ENCODE results near the gene MOV10.

DNA sequence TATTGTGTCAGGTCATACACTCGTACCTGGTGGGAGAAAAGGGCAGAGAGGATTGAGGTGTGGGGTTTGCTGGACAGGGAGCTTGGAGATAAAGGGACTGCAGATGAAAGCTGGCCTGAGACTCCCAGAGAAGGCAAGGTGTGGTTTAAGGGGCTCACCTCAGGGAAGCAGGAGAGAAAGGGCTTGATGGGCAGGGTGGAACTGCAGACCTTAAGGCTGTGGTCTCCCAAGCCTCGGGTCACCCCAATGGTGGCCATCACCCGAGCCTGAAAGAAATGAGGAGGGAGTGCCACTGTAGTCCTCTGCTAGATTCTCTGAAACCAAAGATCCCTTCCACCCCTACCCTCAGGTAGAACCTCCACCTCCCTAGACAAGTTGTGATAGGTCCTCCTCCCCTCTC is 36.1 kb downstream of the MOV10 start:
- TF ChIP-seq, protein P1, sequence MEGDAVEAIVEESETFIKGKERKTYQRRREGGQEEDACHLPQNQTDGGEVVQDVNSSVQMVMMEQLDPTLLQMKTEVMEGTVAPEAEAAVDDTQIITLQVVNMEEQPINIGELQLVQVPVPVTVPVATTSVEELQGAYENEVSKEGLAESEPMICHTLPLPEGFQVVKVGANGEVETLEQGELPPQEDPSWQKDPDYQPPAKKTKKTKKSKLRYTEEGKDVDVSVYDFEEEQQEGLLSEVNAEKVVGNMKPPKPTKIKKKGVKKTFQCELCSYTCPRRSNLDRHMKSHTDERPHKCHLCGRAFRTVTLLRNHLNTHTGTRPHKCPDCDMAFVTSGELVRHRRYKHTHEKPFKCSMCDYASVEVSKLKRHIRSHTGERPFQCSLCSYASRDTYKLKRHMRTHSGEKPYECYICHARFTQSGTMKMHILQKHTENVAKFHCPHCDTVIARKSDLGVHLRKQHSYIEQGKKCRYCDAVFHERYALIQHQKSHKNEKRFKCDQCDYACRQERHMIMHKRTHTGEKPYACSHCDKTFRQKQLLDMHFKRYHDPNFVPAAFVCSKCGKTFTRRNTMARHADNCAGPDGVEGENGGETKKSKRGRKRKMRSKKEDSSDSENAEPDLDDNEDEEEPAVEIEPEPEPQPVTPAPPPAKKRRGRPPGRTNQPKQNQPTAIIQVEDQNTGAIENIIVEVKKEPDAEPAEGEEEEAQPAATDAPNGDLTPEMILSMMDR (optimal IDR thresholded peaks at IDR 0.05 in 1 of 3, IDR thresholded peaks at IDR 0.05 in 1 of 3, conservative IDR thresholded peaks at IDR 0.05 in 1 of 3; ENCODE audit: extremely low read depth in 1 of 3, insufficient read depth in 2 of 3, low read length in 3 of 3) = no peak
- no peak for TF ChIP-seq EZH2 (IDR thresholded peaks at IDR 0.05; ENCODE audit: low read length)
